Hepatocyte (in vitro differentiated cells): Measurements from ENCODE around the gene GULP1. TPM values are rescaled to one million over a fixed set of nuclear protein-coding genes. Genes with fewer than 3 reads are reported as not detected.

Experiments used
- DNase-seq: peaks from one replicate; pipeline ENCODE4 v3.0.0-alpha.2; 2016; ENCODE audit warnings: low spot score
- H2AFZ ChIP-seq: fragments of 200-600 bp; sonication (generic); 2 replicates; pipeline ENCODE4 v1.6.0; 2016; ENCODE audit warnings: antibody characterized with exemption, mild to moderate bottlenecking
- H3K27ac ChIP-seq: fragments of 200-600 bp; sonication (generic); 2 replicates; pipeline ENCODE4 v1.5.1; 2016; ENCODE audit warnings: mild to moderate bottlenecking
- H3K27me3 ChIP-seq: fragments of 200-600 bp; sonication (generic); 2 replicates; pipeline ENCODE4 v1.6.1; 2016
- H3K36me3 ChIP-seq: fragments of 200-600 bp; sonication (generic); replicated peaks from 2 replicates; pipeline ENCODE4 v1.5.1; 2016; ENCODE audit warnings: low read depth; ENCODE audit not compliant: insufficient read depth
- H3K4me1 ChIP-seq: fragments of 200-600 bp; sonication (generic); 2 replicates; pipeline ENCODE4 v1.5.1; 2016; ENCODE audit warnings: mild to moderate bottlenecking, moderate library complexity; ENCODE audit not compliant: insufficient read depth
- H3K4me2 ChIP-seq: fragments of 200-600 bp; sonication (generic); 2 replicates; pipeline ENCODE4 v1.6.0; 2016
- H3K4me3 ChIP-seq: fragments of 200-600 bp; sonication (generic); 2 replicates; pipeline ENCODE4 v1.5.1; 2016; ENCODE audit warnings: mild to moderate bottlenecking
- H3K79me2 ChIP-seq: fragments of 200-600 bp; sonication (generic); 2 replicates; pipeline ENCODE4 v1.6.0; 2017; ENCODE audit warnings: mild to moderate bottlenecking
- H3K9me2 ChIP-seq: fragments of 200-600 bp; sonication (generic); replicated peaks from 2 replicates; pipeline ENCODE4 v1.6.0; 2017; ENCODE audit warnings: mild to moderate bottlenecking; ENCODE audit not compliant: insufficient read depth
- H3K9me3 ChIP-seq: fragments of 200-600 bp; sonication (generic); 2 replicates; pipeline ENCODE4 v1.5.1; 2016; ENCODE audit warnings: low read depth, mild to moderate bottlenecking
- H4K20me1 ChIP-seq: fragments of 200-600 bp; sonication (generic); 2 replicates; pipeline ENCODE4 v1.6.0; 2016; ENCODE audit warnings: mild to moderate bottlenecking; ENCODE audit not compliant: insufficient read depth, poor library complexity, severe bottlenecking
- EZH2 ChIP-seq: fragments of 200-600 bp; sonication (generic); IDR thresholded peaks from 2 replicates; pipeline ENCODE4 v1.6.1; 2016; ENCODE audit warnings: antibody characterized with exemption, mild to moderate bottlenecking, borderline replicate concordance
- EZH2phosphoT487 ChIP-seq: fragments of 200-600 bp; sonication (generic); IDR thresholded peaks from one replicate; pipeline ENCODE4 v1.6.1; 2018; ENCODE audit warnings: antibody characterized with exemption, mild to moderate bottlenecking, low read depth, moderate library complexity; ENCODE audit not compliant: unreplicated experiment, severe bottlenecking
- WGBS: methylation state at CpG from one replicate; pipeline ENCODE4 v1.1.6; 2016; ENCODE audit warnings: low lambda C conversion rate; ENCODE audit errors: missing lambda C conversion rate; 5-methylcytosine and 5-hydroxymethylcytosine counted together
- polyA plus RNA-seq: library from polyadenylated mRNA; unstranded; fragments of >200 nt; fragmentation: Nextera tagmentation; extraction: Ambion mirVana; gene quantifications from 2 replicates; pipeline ENCODE4 v1.2.1, GENCODE V29; 2016
- total RNA-seq: library from RNA; depleted of rRNA; stranded (reverse); fragments of >200 nt; gene quantifications from 2 replicates; pipeline ENCODE4 v1.2.3, GENCODE V29; 2014
- TF ChIP-seq, protein P1 (sequence below): fragments of 200-600 bp; sonication (generic); IDR thresholded peaks from 2 replicates; pipeline ENCODE4 v1.5.1; 2016; ENCODE audit warnings: antibody characterized with exemption, mild to moderate bottlenecking; ENCODE audit not compliant: poor library complexity

GULP1 gene
- total and polyA plus RNA-seq, 2 experiments from 2014 or later = 55.6 to 135 TPM

GRCh38 chr2:188332619-188333018 lies 40.9 kb downstream of the GULP1 start:
- Histone ChIP-seq H3K36me3 (no peaks in the 10 kb centered on the region), H3K9me2 (no peaks in the 10 kb centered on the region), H2AFZ (no peak overlapping the region), H3K27me3 (no peaks in the 10 kb centered on the region), H3K27ac (no peak overlapping the region), H3K4me3 (no peak overlapping the region), H3K9me3 (no peaks in the 10 kb centered on the region), H3K4me2 (no peak overlapping the region), H4K20me1 (peaks cover 2% of the 10 kb centered on the region), H3K79me2 (peaks cover 82% of the 10 kb centered on the region), H3K4me1 (peaks cover under 1% of the 10 kb centered on the region)
- WGBS = 96% methylated on average over 2 of the region's 2 CpGs
- DNase-seq = no peak
- TF ChIP-seq, protein P1, sequence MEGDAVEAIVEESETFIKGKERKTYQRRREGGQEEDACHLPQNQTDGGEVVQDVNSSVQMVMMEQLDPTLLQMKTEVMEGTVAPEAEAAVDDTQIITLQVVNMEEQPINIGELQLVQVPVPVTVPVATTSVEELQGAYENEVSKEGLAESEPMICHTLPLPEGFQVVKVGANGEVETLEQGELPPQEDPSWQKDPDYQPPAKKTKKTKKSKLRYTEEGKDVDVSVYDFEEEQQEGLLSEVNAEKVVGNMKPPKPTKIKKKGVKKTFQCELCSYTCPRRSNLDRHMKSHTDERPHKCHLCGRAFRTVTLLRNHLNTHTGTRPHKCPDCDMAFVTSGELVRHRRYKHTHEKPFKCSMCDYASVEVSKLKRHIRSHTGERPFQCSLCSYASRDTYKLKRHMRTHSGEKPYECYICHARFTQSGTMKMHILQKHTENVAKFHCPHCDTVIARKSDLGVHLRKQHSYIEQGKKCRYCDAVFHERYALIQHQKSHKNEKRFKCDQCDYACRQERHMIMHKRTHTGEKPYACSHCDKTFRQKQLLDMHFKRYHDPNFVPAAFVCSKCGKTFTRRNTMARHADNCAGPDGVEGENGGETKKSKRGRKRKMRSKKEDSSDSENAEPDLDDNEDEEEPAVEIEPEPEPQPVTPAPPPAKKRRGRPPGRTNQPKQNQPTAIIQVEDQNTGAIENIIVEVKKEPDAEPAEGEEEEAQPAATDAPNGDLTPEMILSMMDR = no peak
- TF ChIP-seq EZH2 (no peak), EZH2phosphoT487 (no peak)

- no peak overlapping the region for H3K4me2 ChIP-seq
- no peak overlapping the region for H3K4me3 ChIP-seq
- no peaks in the 10 kb centered on the region for H3K9me2 ChIP-seq
- no peaks in the 10 kb centered on the region for H3K9me3 ChIP-seq
- H3K27ac ChIP-seq = no peak overlapping the region
- peaks cover 2% of the 10 kb centered on the region for H4K20me1 ChIP-seq
- no peaks in the 10 kb centered on the region for H3K36me3 ChIP-seq
- no peak for DNase-seq
- H3K79me2 ChIP-seq = peaks cover 78% of the 10 kb centered on the region
- 59% methylated on average over 5 of the region's 5 CpGs for WGBS
- H3K4me1 ChIP-seq = no peaks in the 10 kb centered on the region
- H2AFZ ChIP-seq = no peak overlapping the region
- no peaks in the 10 kb centered on the region for H3K27me3 ChIP-seq
- TF ChIP-seq EZH2 (no peak), EZH2phosphoT487 (no peak)
- TF ChIP-seq, protein P1 = no peak
These were observed 42.3 kb downstream of the GULP1 start for GRCh38 chr2:188333751-188334524.

DNA sequence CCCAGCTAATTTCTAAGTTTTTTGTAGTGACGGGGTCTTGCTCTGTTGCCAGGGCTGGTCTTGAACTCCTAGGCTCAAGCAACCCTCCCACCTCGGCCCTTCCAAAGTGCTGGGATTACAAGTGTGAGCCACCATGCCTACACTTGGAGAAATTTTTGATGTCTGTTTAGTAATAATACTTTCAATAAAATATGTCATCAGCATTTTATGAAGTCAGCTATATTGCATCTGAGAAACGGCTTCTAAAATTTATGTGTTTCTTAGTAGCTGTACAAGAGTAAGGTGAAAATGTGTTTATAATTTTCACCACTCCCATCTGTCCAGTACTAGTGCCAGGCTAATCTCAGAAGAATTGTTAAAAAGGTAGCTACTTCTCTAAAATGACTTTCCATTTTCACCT lies 46.8 kb downstream of the GULP1 start:
- Histone ChIP-seq H2AFZ (no peak overlapping the region), H3K36me3 (no peaks in the 10 kb centered on the region), H3K4me2 (no peak overlapping the region), H3K27ac (no peak overlapping the region), H3K9me2 (no peaks in the 10 kb centered on the region), H4K20me1 (peaks cover 2% of the 10 kb centered on the region), H3K9me3 (no peaks in the 10 kb centered on the region), H3K27me3 (no peaks in the 10 kb centered on the region), H3K4me1 (no peaks in the 10 kb centered on the region), H3K4me3 (no peak overlapping the region), H3K79me2 (peaks cover 78% of the 10 kb centered on the region)
- WGBS = 92% methylated on average over 3 of the region's 3 CpGs
- DNase-seq = no peak
- TF ChIP-seq EZH2phosphoT487 (no peak), EZH2 (no peak)
- TF ChIP-seq, protein P1 = no peak
